ENCODE data around the gene SASH1.

- no peak for TF ChIP-seq CTCF (IDR thresholded peaks at IDR 0.05)
- TF ChIP-seq EZH2phosphoT487 (IDR thresholded peaks at IDR 0.05): no peak
Observed at GRCh38 chr6:148422085-148422484, 79.4 kb downstream of the SASH1 start.
